Nephron (organoid): ENCODE measurements around the gene PSMD2.
A peak's percentile ranks its signal among the peaks of the same experiment; 100 is the strongest.

ENCODE experiments used
- H3K27ac Mint-ChIP-seq, 3 experiments: 2 replicates each; pipeline ENCODE4 v1.8.0; 2020; ENCODE audit warnings: mixed read lengths in 3 of 3, mild to moderate bottlenecking in 2 of 3, moderate library complexity in 1 of 3
- H3K27me3 Mint-ChIP-seq: 2 replicates; pipeline ENCODE4 v1.8.0; 2021; ENCODE audit warnings: low read depth, mild to moderate bottlenecking, moderate library complexity, mixed read lengths
- H3K36me3 Mint-ChIP-seq: 2 replicates; pipeline ENCODE4 v1.8.0; 2020; ENCODE audit warnings: low read depth, mixed read lengths
- H3K4me1 Mint-ChIP-seq: 2 replicates; pipeline ENCODE4 v1.8.0; 2020; ENCODE audit warnings: mixed read lengths
- H3K4me3 Mint-ChIP-seq, 3 experiments: 2 replicates each; pipeline ENCODE4 v1.8.0; 2020; ENCODE audit warnings: mild to moderate bottlenecking in 3 of 3, mixed read lengths in 3 of 3, moderate library complexity in 2 of 3
- H3K9me3 Mint-ChIP-seq: 2 replicates; pipeline ENCODE4 v1.8.0; 2020; ENCODE audit warnings: mixed read lengths
- TF ChIP-seq, protein P1 (sequence below), 3 experiments: fragments of 200-600 bp; sonication (generic); IDR thresholded peaks; one replicate each; pipeline ENCODE4 v1.5.0; 2021; ENCODE audit warnings: antibody characterized with exemption in 3 of 3; ENCODE audit not compliant: unreplicated experiment in 3 of 3

Gene PSMD2

DNA sequence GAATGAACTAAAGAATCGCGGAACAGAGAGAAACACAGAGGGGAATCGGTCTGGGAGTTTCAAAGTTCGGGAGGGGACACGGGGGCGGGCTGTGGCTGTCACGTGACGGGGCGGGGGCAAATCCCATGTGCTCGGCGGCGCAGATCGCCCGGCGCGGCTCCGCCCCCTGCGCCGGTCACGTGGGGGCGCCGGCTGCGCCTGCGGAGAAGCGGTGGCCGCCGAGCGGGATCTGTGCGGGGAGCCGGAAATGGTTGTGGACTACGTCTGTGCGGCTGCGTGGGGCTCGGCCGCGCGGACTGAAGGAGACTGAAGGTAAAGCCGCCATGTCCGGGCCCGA is 15.3 kb downstream of the PSMD2 start, which contains the start of gene EIF4G1:
Gene EIF4G1 (plus strand): TSS at position 244 of the 337 bp plus-strand sequence. CDS start 1,191 bp downstream, outside the sequence.
- H3K36me3 Mint-ChIP-seq = peaks cover 26% of the 10 kb centered on the region
- H3K4me1 Mint-ChIP-seq = peaks cover 26% of the 10 kb centered on the region

DNA sequence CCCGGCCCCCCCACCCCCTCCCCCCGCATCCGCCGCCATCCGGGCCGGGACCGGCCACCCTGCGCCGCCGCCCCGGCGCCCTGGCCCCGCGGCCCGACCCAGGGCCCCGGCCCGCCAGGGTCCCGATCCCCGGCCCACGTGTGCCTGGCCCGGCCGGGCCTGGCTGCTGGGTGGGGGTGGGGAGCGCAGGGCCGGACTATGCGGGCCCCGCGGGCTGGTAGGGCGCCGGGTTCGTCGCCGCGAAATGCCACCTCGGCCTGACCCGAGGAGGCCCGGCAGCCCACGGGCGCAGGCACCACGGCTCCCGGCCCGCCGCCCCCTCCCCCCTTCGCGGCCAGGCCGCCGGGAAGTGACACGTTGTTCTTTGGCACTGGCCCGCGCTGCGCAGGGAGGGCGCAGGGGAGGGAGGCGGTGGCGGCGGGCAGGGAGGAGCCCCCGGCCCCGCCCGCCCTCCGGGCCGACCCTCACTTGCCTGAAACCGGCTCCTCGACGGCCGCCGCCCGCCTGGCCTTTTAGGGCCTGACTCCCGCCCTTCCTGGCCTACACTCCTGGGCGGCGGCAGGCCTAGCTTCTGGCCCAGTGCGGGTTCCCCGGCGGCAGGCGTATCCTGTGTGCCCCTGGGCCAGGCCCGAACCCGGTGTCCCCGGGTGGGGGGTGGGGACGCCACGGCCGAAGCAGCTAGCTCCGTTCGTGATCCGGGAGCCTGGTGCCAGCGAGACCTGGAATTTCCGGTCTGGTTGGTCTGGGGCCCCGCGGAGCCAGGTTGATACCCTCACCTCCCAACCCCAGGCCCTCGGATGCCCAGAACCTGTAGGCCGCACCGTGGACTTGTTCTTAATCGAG is 15.9 kb downstream of the PSMD2 start:
- peaks cover 26% of the 10 kb centered on the region for H3K36me3 Mint-ChIP-seq
- no peaks in the 10 kb centered on the region for H3K27me3 Mint-ChIP-seq
- H3K9me3 Mint-ChIP-seq = no peaks in the 10 kb centered on the region

More for the DNA sequence above, 15.3 kb downstream of the PSMD2 start, which contains the start of gene EIF4G1:
- TF ChIP-seq, protein P1, sequence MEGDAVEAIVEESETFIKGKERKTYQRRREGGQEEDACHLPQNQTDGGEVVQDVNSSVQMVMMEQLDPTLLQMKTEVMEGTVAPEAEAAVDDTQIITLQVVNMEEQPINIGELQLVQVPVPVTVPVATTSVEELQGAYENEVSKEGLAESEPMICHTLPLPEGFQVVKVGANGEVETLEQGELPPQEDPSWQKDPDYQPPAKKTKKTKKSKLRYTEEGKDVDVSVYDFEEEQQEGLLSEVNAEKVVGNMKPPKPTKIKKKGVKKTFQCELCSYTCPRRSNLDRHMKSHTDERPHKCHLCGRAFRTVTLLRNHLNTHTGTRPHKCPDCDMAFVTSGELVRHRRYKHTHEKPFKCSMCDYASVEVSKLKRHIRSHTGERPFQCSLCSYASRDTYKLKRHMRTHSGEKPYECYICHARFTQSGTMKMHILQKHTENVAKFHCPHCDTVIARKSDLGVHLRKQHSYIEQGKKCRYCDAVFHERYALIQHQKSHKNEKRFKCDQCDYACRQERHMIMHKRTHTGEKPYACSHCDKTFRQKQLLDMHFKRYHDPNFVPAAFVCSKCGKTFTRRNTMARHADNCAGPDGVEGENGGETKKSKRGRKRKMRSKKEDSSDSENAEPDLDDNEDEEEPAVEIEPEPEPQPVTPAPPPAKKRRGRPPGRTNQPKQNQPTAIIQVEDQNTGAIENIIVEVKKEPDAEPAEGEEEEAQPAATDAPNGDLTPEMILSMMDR (IDR thresholded peaks at IDR 0.05; ENCODE audit: unreplicated experiment in 3 of 3) = no peak
- no peaks in the 10 kb centered on the region for H3K9me3 Mint-ChIP-seq
- peak within 1 kb of the TSS; percentile 89 to 93 (median 90) for H3K4me3 Mint-ChIP-seq
- H3K27ac Mint-ChIP-seq = peak within 1 kb of the TSS; percentile 75 to 95 (median 90)
- no peaks in the 10 kb centered on the region for H3K27me3 Mint-ChIP-seq

GRCh38 chr3:184315543-184315867 is 16.5 kb downstream of the PSMD2 start:
- peak overlapping the region; percentile 87 to 90 (median 89) for H3K4me3 Mint-ChIP-seq
- TF ChIP-seq, protein P1 (IDR thresholded peaks at IDR 0.05; ENCODE audit: unreplicated experiment in 3 of 3) = no peak
- no peaks in the 10 kb centered on the region for H3K27me3 Mint-ChIP-seq
- peaks cover 26% of the 10 kb centered on the region for H3K36me3 Mint-ChIP-seq
- H3K9me3 Mint-ChIP-seq = no peaks in the 10 kb centered on the region
- H3K4me1 Mint-ChIP-seq = peaks cover 27% of the 10 kb centered on the region
- peak overlapping the region; percentile 75 to 95 (median 90) for H3K27ac Mint-ChIP-seq

More for the DNA sequence above, 15.9 kb downstream of the PSMD2 start:
- peaks cover 27% of the 10 kb centered on the region for H3K4me1 Mint-ChIP-seq
- TF ChIP-seq, protein P1 (IDR thresholded peaks at IDR 0.05; ENCODE audit: unreplicated experiment in 3 of 3) = no peak
- peak overlapping the region; percentile 89 to 93 (median 90) for H3K4me3 Mint-ChIP-seq
- H3K27ac Mint-ChIP-seq = peak overlapping the region; percentile 75 to 95 (median 90)

DNA sequence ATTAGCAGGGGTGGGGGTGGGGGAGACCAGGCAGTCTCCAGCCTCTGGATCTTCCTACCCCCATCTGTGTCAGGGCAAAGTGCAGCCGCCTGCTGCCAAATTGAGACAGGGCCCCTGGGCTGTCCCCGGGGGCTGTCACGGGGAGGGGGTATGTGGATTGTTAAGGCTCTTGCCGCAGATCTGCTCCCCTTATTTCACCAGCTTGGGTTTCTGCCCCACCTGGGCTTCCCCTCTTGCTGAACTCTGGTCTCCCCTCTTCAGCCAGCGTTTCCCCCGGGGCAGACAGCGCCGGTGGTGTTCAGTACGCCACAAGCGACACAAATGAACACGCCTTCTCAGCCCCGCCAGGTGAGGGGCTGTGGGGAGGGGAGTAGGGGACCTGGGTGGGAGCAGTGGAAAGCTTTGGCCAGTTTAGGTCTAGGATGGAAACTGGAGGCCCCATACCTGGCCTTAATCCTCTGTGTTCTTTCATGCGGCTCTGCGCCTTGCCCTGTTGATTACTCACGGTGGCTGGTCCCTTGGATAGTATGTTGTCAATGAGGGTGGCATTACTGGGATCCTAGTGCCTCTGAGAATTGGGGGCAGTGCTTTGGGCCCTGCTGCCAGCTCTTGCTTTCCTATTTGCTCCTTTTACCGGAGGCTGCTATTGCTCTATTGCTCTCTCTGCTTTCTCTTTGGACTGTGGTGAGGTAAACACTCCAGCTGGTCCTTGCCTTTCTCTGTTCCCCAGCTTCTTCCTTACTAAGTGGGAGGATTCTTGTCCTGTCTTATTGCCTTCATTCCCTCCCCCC is 17.0 kb downstream of the PSMD2 start:
- Mint-ChIP-seq H3K36me3 (peaks cover 31% of the 10 kb centered on the region), H3K4me1 (peaks cover 27% of the 10 kb centered on the region), H3K27me3 (no peaks in the 10 kb centered on the region), H3K27ac (peak overlapping the region; percentile 75 to 95 (median 90)), H3K4me3 (peak overlapping the region; percentile 87 to 90 (median 89)), H3K9me3 (no peaks in the 10 kb centered on the region)
- TF ChIP-seq, protein P1 (IDR thresholded peaks at IDR 0.05; ENCODE audit: unreplicated experiment in 3 of 3) = no peak

DNA sequence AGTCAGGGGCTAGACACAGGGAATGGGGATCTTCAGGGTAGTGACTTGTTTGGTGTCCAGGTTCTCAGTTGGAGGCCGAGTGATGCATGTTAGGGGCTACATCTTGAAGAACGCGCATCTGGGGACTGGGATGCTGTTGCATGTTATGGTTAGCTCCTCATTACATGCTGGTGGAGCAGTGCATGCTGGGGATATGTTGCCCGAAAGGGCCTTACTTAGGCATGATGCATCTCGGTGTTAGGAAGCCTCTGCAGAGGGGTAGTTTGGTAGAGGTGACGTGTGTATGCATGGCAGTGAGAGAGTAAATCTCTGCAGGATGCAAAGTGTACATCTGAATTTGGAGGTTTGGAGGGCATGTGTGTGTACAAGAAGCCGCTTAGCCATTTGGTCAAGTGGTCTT is 17.8 kb downstream of the PSMD2 start:
- Mint-ChIP-seq H3K27ac (peak overlapping the region; percentile 75 to 95 (median 90)), H3K4me3 (peak overlapping the region; percentile 87 to 90 (median 89)), H3K4me1 (peaks cover 27% of the 10 kb centered on the region), H3K27me3 (no peaks in the 10 kb centered on the region), H3K36me3 (peaks cover 39% of the 10 kb centered on the region), H3K9me3 (no peaks in the 10 kb centered on the region)
- TF ChIP-seq, protein P1 (IDR thresholded peaks at IDR 0.05; ENCODE audit: unreplicated experiment in 3 of 3) = no peak
